SK-N-SH treated with all-trans-retinoic acid at 6 μM for 48 hours (cell line): ENCODE results near the gene PHYKPL.

ENCODE experiments used
- ATAC-seq: fragments of 200-7000 bp; cut with Tn5 transposase; 3 replicates; pipeline ENCODE4 v1.9.1; 2020; ENCODE audit warnings: mild to moderate bottlenecking, moderate library complexity
- ARNTL ChIP-seq: fragments of 450-650 bp; formaldehyde crosslinking; IDR thresholded peaks from 2 replicates; pipeline ENCODE4 v1.5.0; 2020; ENCODE audit warnings: low read depth, mild to moderate bottlenecking, moderate library complexity, borderline replicate concordance
- BACH2 ChIP-seq: fragments of 250-450 bp; sonication (Bioruptor Pico); IDR thresholded peaks from 2 replicates; pipeline ENCODE4 v1.9.0; 2021; ENCODE audit warnings: mild to moderate bottlenecking, borderline replicate concordance
- CSDC2 ChIP-seq: fragments of 250-450 bp; sonication (Bioruptor Pico); IDR thresholded peaks from 2 replicates; pipeline ENCODE4 v1.5.0; 2020; ENCODE audit warnings: mild to moderate bottlenecking, moderate library complexity
- CSRNP3 ChIP-seq: fragments of 250-450 bp; sonication (Bioruptor Pico); IDR thresholded peaks from 2 replicates; pipeline ENCODE4 v1.5.1; 2021; ENCODE audit warnings: mild to moderate bottlenecking, moderate library complexity
- ESRRG ChIP-seq: fragments of 250-450 bp; sonication (Bioruptor Pico); IDR thresholded peaks from 2 replicates; pipeline ENCODE4 v1.6.1; 2021; ENCODE audit warnings: mild to moderate bottlenecking
- GLIS3 ChIP-seq: fragments of 250-450 bp; sonication (Bioruptor Pico); IDR thresholded peaks from 2 replicates; pipeline ENCODE4 v1.5.0; 2020; ENCODE audit warnings: mild to moderate bottlenecking, moderate library complexity
- ISL1 ChIP-seq: fragments of 250-450 bp; sonication (Bioruptor Pico); IDR thresholded peaks from 2 replicates; pipeline ENCODE4 v2.1.2; 2022; ENCODE audit warnings: mild to moderate bottlenecking, moderate library complexity
- OSR1 ChIP-seq: fragments of 250-450 bp; sonication (Bioruptor Pico); IDR thresholded peaks from 2 replicates; pipeline ENCODE4 v1.8.0; 2022; ENCODE audit warnings: moderate library complexity, mild to moderate bottlenecking, inconsistent platforms
- PATZ1 ChIP-seq: fragments of 250-450 bp; sonication (Bioruptor Pico); IDR thresholded peaks from 2 replicates; pipeline ENCODE4 v1.8.0; 2020; ENCODE audit warnings: mild to moderate bottlenecking, moderate library complexity, borderline replicate concordance
- POU6F1 ChIP-seq: fragments of 250-450 bp; sonication (Bioruptor Pico); IDR thresholded peaks from 2 replicates; pipeline ENCODE4 v1.8.0; 2021; ENCODE audit warnings: low read depth, mild to moderate bottlenecking, moderate library complexity, borderline replicate concordance
- PPARA ChIP-seq: fragments of 250-450 bp; sonication (Bioruptor Pico); IDR thresholded peaks from 2 replicates; pipeline ENCODE4 v1.5.0; 2020; ENCODE audit warnings: mild to moderate bottlenecking, borderline replicate concordance
- RARB ChIP-seq: fragments of 250-450 bp; sonication (Bioruptor Pico); IDR thresholded peaks from 2 replicates; pipeline ENCODE4 v1.8.0; 2021; ENCODE audit warnings: mild to moderate bottlenecking, moderate library complexity
- SNAI2 ChIP-seq: fragments of 250-450 bp; sonication (Bioruptor Pico); IDR thresholded peaks from 2 replicates; pipeline ENCODE4 v1.5.0; 2020; ENCODE audit warnings: mild to moderate bottlenecking, moderate library complexity
- TCF4 ChIP-seq: fragments of 250-450 bp; sonication (Bioruptor Pico); IDR thresholded peaks from 2 replicates; pipeline ENCODE4 v1.8.0; 2021; ENCODE audit warnings: mild to moderate bottlenecking, moderate library complexity, borderline replicate concordance
- TOX ChIP-seq: fragments of 250-450 bp; sonication (Bioruptor Pico); IDR thresholded peaks from 2 replicates; pipeline ENCODE4 v1.8.0; 2021; ENCODE audit warnings: mild to moderate bottlenecking, moderate library complexity, borderline replicate concordance
- TSHZ2 ChIP-seq: fragments of 250-450 bp; sonication (Bioruptor Pico); IDR thresholded peaks from 2 replicates; pipeline ENCODE4 v1.5.0; 2020; ENCODE audit warnings: mild to moderate bottlenecking, moderate library complexity
- ZC3H10 ChIP-seq: fragments of 250-450 bp; sonication (Bioruptor Pico); IDR thresholded peaks from 2 replicates; pipeline ENCODE4 v1.5.1; 2021; ENCODE audit warnings: mild to moderate bottlenecking, moderate library complexity
- ZFP3 ChIP-seq: fragments of 250-450 bp; sonication (Bioruptor Pico); IDR thresholded peaks from 2 replicates; pipeline ENCODE4 v1.5.0; 2020; ENCODE audit warnings: mild to moderate bottlenecking, moderate library complexity
- ZFP30 ChIP-seq: fragments of 450-650 bp; formaldehyde crosslinking; IDR thresholded peaks from 2 replicates; pipeline ENCODE4 v1.5.0; 2022; ENCODE audit warnings: mild to moderate bottlenecking, moderate library complexity
- ZNF565 ChIP-seq: fragments of 450-650 bp; formaldehyde crosslinking; conservative IDR thresholded peaks from 2 replicates; pipeline ENCODE4 v1.5.0; 2020; ENCODE audit warnings: low read depth, mild to moderate bottlenecking, moderate library complexity
- ZNF70 ChIP-seq: fragments of 450-650 bp; formaldehyde crosslinking; IDR thresholded peaks from 2 replicates; pipeline ENCODE4 v1.5.0; 2020; ENCODE audit warnings: mild to moderate bottlenecking, moderate library complexity
- ZNF8 ChIP-seq: fragments of 450-650 bp; formaldehyde crosslinking; IDR thresholded peaks from 2 replicates; pipeline ENCODE4 v1.5.0; 2020; ENCODE audit warnings: mild to moderate bottlenecking, moderate library complexity

Gene PHYKPL

GRCh38 chr5:178232124-178232919 lies at the start of gene PHYKPL:
Gene PHYKPL, minus strand, starts transcription at chr5:178232802. Its CDS starts 252 bp downstream, at chr5:178232550.
- TF ChIP-seq PPARA (CRISPR knock-in tag) (no peak), ZFP3 (CRISPR knock-in tag) (no peak), CSDC2 (no peak), SNAI2 (CRISPR knock-in tag) (no peak), GLIS3 (CRISPR knock-in tag) (no peak), ARNTL (CRISPR knock-in tag) (no peak), BACH2 (CRISPR knock-in tag) (no peak), OSR1 (CRISPR knock-in tag) (no peak), ZFP30 (CRISPR knock-in tag) (no peak)
- ATAC-seq, result peak; percentile 80

GRCh38 chr5:178282391-178282790 lies 49.8 kb upstream of the PHYKPL start:
- TF ChIP-seq CSRNP3 (CRISPR knock-in tag), result no peak
- TF ChIP-seq ZFP3 (CRISPR knock-in tag), result no peak
- TF ChIP-seq ZNF70 (CRISPR knock-in tag), result no peak
- TF ChIP-seq GLIS3 (CRISPR knock-in tag), result no peak
- ATAC-seq, result no peak

- TF ChIP-seq RARB (CRISPR knock-in tag), result no peak
- ATAC-seq, result no peak
Measured at GRCh38 chr5:178281331-178281730, 48.7 kb upstream of the PHYKPL start.

GRCh38 chr5:178280631-178281030 lies 48.0 kb upstream of the PHYKPL start:
- ATAC-seq, result no peak
- TF ChIP-seq TCF4 (no peak), ESRRG (CRISPR knock-in tag) (no peak), GLIS3 (CRISPR knock-in tag) (no peak), TSHZ2 (CRISPR knock-in tag) (no peak), ISL1 (CRISPR knock-in tag) (no peak), ZNF565 (CRISPR knock-in tag) (no peak), ARNTL (CRISPR knock-in tag) (no peak), ZFP3 (CRISPR knock-in tag) (no peak), CSRNP3 (CRISPR knock-in tag) (no peak), BACH2 (CRISPR knock-in tag) (no peak), CSDC2 (no peak), ZFP30 (CRISPR knock-in tag) (no peak), TOX (CRISPR knock-in tag) (no peak), PATZ1 (CRISPR knock-in tag) (no peak), ZNF70 (CRISPR knock-in tag) (no peak), ZC3H10 (no peak), POU6F1 (CRISPR knock-in tag) (no peak), ZNF8 (CRISPR knock-in tag) (no peak)
